Smooth muscle cell (in vitro differentiated cells): ENCODE results near the gene PUM1. TPM values are rescaled to one million over a fixed set of nuclear protein-coding genes. Genes with fewer than 3 reads are reported as not detected.

Experiments used
- DNase-seq: peaks from one replicate; lab custom pipeline; 2025; ENCODE audit not compliant: unreplicated experiment; lab: John Stamatoyannopoulos, UW
- H2AFZ ChIP-seq: fragments of 200-600 bp; sonication (generic); 2 replicates; pipeline ENCODE4 v1.6.0; 2016; ENCODE audit warnings: antibody characterized with exemption, low read depth, mild to moderate bottlenecking
- H3F3A ChIP-seq: fragments of 200-600 bp; sonication (generic); 2 replicates; pipeline ENCODE4 v1.6.0; 2017; ENCODE audit warnings: antibody characterized with exemption, low read depth
- H3K27ac ChIP-seq: fragments of 200-600 bp; sonication (generic); 2 replicates; pipeline ENCODE4 v1.5.1; 2016; ENCODE audit warnings: low read depth, mild to moderate bottlenecking
- H3K27me3 ChIP-seq: fragments of 200-600 bp; sonication (generic); 2 replicates; pipeline ENCODE4 v1.6.1; 2016; ENCODE audit warnings: low read depth, mild to moderate bottlenecking
- H3K36me3 ChIP-seq: fragments of 200-600 bp; sonication (generic); 2 replicates; pipeline ENCODE4 v1.5.1; 2016; ENCODE audit warnings: low read depth
- H3K4me1 ChIP-seq: fragments of 200-600 bp; sonication (generic); 2 replicates; pipeline ENCODE4 v1.5.1; 2016; ENCODE audit warnings: low read depth
- H3K4me2 ChIP-seq: fragments of 200-600 bp; sonication (generic); 2 replicates; pipeline ENCODE4 v1.6.0; 2016; ENCODE audit warnings: mild to moderate bottlenecking
- H3K4me3 ChIP-seq: fragments of 200-600 bp; sonication (generic); 2 replicates; pipeline ENCODE4 v1.5.1; 2016; ENCODE audit warnings: mild to moderate bottlenecking
- H3K79me2 ChIP-seq: fragments of 200-600 bp; sonication (generic); 2 replicates; pipeline ENCODE4 v1.6.0; 2016; ENCODE audit warnings: low read depth, mild to moderate bottlenecking
- H3K9ac ChIP-seq: fragments of 200-600 bp; sonication (generic); 2 replicates; pipeline ENCODE4 v1.6.0; 2016; ENCODE audit warnings: low read depth
- H3K9me3 ChIP-seq: fragments of 200-600 bp; sonication (generic); replicated peaks from 2 replicates; pipeline ENCODE4 v1.5.1; 2016; ENCODE audit warnings: low read depth
- H4K20me1 ChIP-seq: fragments of 200-600 bp; sonication (generic); 2 replicates; pipeline ENCODE4 v1.6.0; 2016; ENCODE audit warnings: low read depth
- WGBS: methylation state at CpG from one replicate; pipeline ENCODE4 v1.1.7; 2016; ENCODE audit warnings: low lambda C conversion rate; 5-methylcytosine and 5-hydroxymethylcytosine counted together
- polyA plus RNA-seq: library from polyadenylated mRNA; unstranded; fragments of >200 nt; fragmentation: Nextera tagmentation; extraction: Ambion mirVana; gene quantifications from 2 replicates; pipeline ENCODE4 v1.2.1, GENCODE V29; 2016
- total RNA-seq: library from RNA; depleted of rRNA; stranded (reverse); fragments of >200 nt; gene quantifications from 2 replicates; pipeline ENCODE4 v1.2.3, GENCODE V29; 2014
- TF ChIP-seq, protein P1 (sequence below): fragments of 200-600 bp; sonication (generic); IDR thresholded peaks from 2 replicates; pipeline ENCODE4 v1.5.1; 2017; ENCODE audit warnings: borderline replicate concordance, mild to moderate bottlenecking, antibody characterized with exemption; ENCODE audit not compliant: insufficient read depth, poor library complexity, severe bottlenecking

PUM1 gene
- total and polyA plus RNA-seq, 2 experiments from 2014 or later: 49.0 to 78.2 TPM

DNA sequence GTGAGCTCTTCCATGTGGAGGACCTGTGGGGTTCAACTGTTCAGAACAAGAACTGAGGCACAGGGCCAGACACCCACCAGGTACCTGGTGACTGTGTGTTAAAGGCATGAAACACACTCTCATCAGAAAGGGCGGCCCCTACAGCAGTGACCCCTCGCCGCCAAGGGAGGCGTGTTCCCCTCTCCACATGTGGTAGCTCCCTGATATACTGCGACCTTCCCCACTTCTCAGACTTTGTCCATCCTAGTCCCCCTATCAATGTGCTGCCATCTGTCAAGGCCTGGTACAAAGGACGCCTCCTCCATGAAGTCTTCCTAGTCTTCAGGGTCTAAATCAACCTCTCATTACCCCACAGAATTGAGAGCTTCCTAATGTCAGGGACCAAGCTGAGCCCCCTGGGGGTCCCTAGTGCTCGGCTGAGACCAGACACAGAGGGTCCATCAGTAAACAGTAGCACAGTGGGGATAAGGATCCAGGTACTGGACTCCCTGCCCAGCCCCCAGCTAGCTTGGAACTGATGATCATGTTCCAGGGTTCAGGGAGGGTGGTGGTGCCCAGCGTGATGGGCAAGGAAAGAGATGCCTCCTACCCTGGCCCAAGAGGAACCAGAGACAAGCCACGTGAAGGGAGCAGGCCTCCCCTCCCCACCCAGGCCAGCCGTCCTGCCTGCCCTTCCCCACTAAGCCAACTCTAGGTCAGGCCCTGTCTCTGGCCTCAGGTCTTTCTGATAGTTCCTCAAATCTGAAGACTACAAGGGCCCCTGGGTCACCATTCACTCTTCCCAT is 167.3 kb downstream of the PUM1 start:
- 89% methylated on average over 10 of the region's 10 CpGs for WGBS
- TF ChIP-seq, protein P1, sequence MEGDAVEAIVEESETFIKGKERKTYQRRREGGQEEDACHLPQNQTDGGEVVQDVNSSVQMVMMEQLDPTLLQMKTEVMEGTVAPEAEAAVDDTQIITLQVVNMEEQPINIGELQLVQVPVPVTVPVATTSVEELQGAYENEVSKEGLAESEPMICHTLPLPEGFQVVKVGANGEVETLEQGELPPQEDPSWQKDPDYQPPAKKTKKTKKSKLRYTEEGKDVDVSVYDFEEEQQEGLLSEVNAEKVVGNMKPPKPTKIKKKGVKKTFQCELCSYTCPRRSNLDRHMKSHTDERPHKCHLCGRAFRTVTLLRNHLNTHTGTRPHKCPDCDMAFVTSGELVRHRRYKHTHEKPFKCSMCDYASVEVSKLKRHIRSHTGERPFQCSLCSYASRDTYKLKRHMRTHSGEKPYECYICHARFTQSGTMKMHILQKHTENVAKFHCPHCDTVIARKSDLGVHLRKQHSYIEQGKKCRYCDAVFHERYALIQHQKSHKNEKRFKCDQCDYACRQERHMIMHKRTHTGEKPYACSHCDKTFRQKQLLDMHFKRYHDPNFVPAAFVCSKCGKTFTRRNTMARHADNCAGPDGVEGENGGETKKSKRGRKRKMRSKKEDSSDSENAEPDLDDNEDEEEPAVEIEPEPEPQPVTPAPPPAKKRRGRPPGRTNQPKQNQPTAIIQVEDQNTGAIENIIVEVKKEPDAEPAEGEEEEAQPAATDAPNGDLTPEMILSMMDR: no peak
- peaks cover 92% of the 10 kb centered on the region for H4K20me1 ChIP-seq
- H3K9me3 ChIP-seq: no peaks in the 10 kb centered on the region
- no peak overlapping the region for H3K4me3 ChIP-seq
- H3F3A ChIP-seq: peaks cover 10% of the 10 kb centered on the region
- H3K27me3 ChIP-seq: no peaks in the 10 kb centered on the region
- no peak for DNase-seq
- H3K27ac ChIP-seq: no peak overlapping the region
- H3K4me1 ChIP-seq: peaks cover 24% of the 10 kb centered on the region
- no peak overlapping the region for H3K9ac ChIP-seq
- no peak overlapping the region for H3K4me2 ChIP-seq
- H2AFZ ChIP-seq: no peak overlapping the region
- H3K36me3 ChIP-seq: no peaks in the 10 kb centered on the region
- H3K79me2 ChIP-seq: peaks cover 35% of the 10 kb centered on the region

DNA sequence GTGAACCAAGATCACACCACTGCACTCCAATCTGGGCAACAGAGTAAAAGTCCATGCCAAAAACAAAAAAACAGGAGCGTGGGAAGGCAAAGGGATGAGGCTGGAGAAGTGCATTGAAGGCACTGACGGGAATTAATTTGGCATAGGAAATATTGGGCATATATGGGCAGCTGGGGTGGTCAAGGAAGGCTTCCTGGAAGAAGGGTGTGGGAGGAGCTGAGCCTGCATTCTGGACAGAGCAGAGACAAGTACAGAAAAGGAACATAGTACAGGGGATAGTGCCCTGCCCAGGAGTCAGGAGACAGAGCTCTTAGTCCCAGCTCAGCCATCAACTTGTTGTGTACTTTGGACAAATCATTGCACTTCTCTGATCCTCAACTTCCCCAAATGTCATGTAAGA is 168.6 kb downstream of the PUM1 start:
- no peak overlapping the region for H3K4me3 ChIP-seq
- no peak for DNase-seq
- H3F3A ChIP-seq: peaks cover 10% of the 10 kb centered on the region
- H3K79me2 ChIP-seq: peaks cover 39% of the 10 kb centered on the region
- TF ChIP-seq, protein P1: no peak
- 95% methylated on average over 2 of the region's 2 CpGs for WGBS
- H2AFZ ChIP-seq: no peak overlapping the region
- no peak overlapping the region for H3K27ac ChIP-seq
- H3K27me3 ChIP-seq: no peaks in the 10 kb centered on the region
- H3K4me2 ChIP-seq: no peak overlapping the region
- peaks cover 25% of the 10 kb centered on the region for H3K4me1 ChIP-seq
- H3K36me3 ChIP-seq: no peaks in the 10 kb centered on the region
- H3K9me3 ChIP-seq: no peaks in the 10 kb centered on the region
- H4K20me1 ChIP-seq: peaks cover 91% of the 10 kb centered on the region
- H3K9ac ChIP-seq: no peak overlapping the region

DNA sequence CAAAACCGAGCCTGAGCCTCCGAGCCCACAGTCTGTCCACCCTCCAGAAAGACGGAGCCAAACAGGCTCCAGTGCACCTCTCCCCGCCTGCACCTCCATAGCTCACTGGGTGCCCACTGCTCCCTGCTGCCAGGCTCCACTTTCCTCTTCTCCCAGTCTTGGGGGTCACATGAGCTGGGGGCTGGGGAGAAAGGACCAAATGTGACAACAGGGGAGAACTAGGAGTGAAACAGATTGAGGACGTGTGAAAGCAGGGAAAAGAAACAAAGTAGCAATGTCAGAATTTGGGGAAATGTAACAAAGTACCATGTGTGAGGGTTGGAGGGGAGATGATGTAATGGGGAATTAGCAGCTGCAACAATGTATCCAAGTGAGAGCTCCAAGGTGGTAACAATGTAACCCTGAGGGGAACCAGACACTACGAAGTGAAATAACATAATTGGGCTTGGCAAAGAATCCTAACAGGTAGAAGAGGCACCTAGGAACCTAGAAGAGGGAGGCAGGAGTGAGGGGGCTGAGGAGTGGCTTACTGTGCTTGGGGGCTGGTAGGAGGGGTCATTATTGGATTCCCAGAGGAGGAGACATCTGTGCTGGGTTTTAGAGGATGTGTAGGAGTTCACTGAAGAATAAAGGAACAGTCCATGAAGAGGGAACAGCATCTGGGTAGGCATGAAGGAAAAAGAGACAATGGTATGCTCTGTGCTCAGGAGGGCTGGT is 169.4 kb downstream of the PUM1 start:
- H3K9ac ChIP-seq: no peak overlapping the region
- peaks cover 40% of the 10 kb centered on the region for H3K79me2 ChIP-seq
- peaks cover 10% of the 10 kb centered on the region for H3F3A ChIP-seq
- H3K27ac ChIP-seq: no peak overlapping the region
- no peak overlapping the region for H3K4me3 ChIP-seq
- TF ChIP-seq, protein P1: no peak
- 66% methylated on average over 6 of the region's 6 CpGs for WGBS
- peaks cover 86% of the 10 kb centered on the region for H4K20me1 ChIP-seq
- no peak overlapping the region for H3K4me2 ChIP-seq
- H3K9me3 ChIP-seq: no peaks in the 10 kb centered on the region
- no peak for DNase-seq
- no peaks in the 10 kb centered on the region for H3K36me3 ChIP-seq
- no peaks in the 10 kb centered on the region for H3K27me3 ChIP-seq
- H3K4me1 ChIP-seq: peaks cover 25% of the 10 kb centered on the region
- H2AFZ ChIP-seq: no peak overlapping the region
